CD4-positive, alpha-beta memory T cell (primary cell): ENCODE results near the gene THSD7A. TPM values are rescaled to one million over a fixed set of nuclear protein-coding genes. Genes with fewer than 3 reads are reported as not detected.

Source experiments
- CTCF ChIA-PET: fragments of 350-600 bp; sonication (Branson Sonifier 250); formaldehyde crosslinking; loops from one replicate; lab custom pipeline; 2021; ENCODE audit warnings: inconsistent platforms; ENCODE audit not compliant: partially characterized antibody; lab: Charles Lee
- POLR2A ChIA-PET: fragments of 350-600 bp; sonication (Branson Sonifier 250); formaldehyde crosslinking; loops from one replicate; lab custom pipeline; 2021; ENCODE audit not compliant: partially characterized antibody; lab: Charles Lee
- DNase-seq, 5 donors: peaks; one replicate each; pipeline versions ENCODE4 v3.0.0 to v3.0.0-alpha.2; 2020 to 2022; ENCODE audit warnings: mixed read lengths in 1 of 5
- H3K27ac ChIP-seq: one replicate; pipeline ENCODE4 v1.7.0; 2013; ENCODE audit warnings: low read depth, low read length
- H3K27me3 ChIP-seq: 2 replicates; pipeline ENCODE4 v1.7.0; 2013; ENCODE audit warnings: mild to moderate bottlenecking, low read length, moderate library complexity; ENCODE audit not compliant: insufficient read depth
- H3K36me3 ChIP-seq: 2 replicates; pipeline ENCODE4 v1.7.0; 2013; ENCODE audit warnings: mild to moderate bottlenecking, low read length, moderate library complexity; ENCODE audit not compliant: insufficient read depth
- H3K4me1 ChIP-seq: 2 replicates; pipeline ENCODE4 v1.7.0; 2013; ENCODE audit warnings: mild to moderate bottlenecking, low read length, moderate library complexity; ENCODE audit not compliant: insufficient read depth
- H3K4me3 ChIP-seq, 2 donors: one replicate each; pipeline ENCODE4 v1.7.0; 2013; ENCODE audit warnings: low read length in 2 of 2, mild to moderate bottlenecking in 1 of 2
- H3K9me3 ChIP-seq, 2 donors: one replicate each; pipeline ENCODE4 v1.7.0; 2013; ENCODE audit warnings: low read length in 2 of 2, control low read depth in 1 of 2; ENCODE audit not compliant: control insufficient read depth in 1 of 2
- H3K27ac Mint-ChIP-seq, 7 donors: one replicate each; pipeline ENCODE4 v1.8.0; 2020 to 2021; ENCODE audit warnings: mixed read lengths in 7 of 7, mild to moderate bottlenecking in 6 of 7, inconsistent platforms in 3 of 7, moderate library complexity in 3 of 7
- H3K27me3 Mint-ChIP-seq, 2 donors: one replicate each; pipeline ENCODE4 v1.8.0; 2020 to 2021; ENCODE audit warnings: mixed read lengths in 2 of 2
- H3K36me3 Mint-ChIP-seq, 2 donors: one replicate each; pipeline ENCODE4 v1.8.0; 2020 to 2021; ENCODE audit warnings: mixed read lengths in 2 of 2, inconsistent platforms in 1 of 2, mild to moderate bottlenecking in 1 of 2
- H3K4me1 Mint-ChIP-seq, 4 donors: one replicate each; pipeline ENCODE4 v1.8.0; 2020 to 2021; ENCODE audit warnings: mixed read lengths in 4 of 4, mild to moderate bottlenecking in 1 of 4
- H3K4me3 Mint-ChIP-seq, 8 donors: one replicate each; pipeline ENCODE4 v1.8.0; 2020 to 2021; ENCODE audit warnings: mixed read lengths in 8 of 8, mild to moderate bottlenecking in 7 of 8, moderate library complexity in 6 of 8, inconsistent platforms in 3 of 8
- H3K9me3 Mint-ChIP-seq, 8 donors: one replicate each; pipeline ENCODE4 v1.8.0; 2020 to 2021; ENCODE audit warnings: mixed read lengths in 8 of 8, mild to moderate bottlenecking in 5 of 8, inconsistent platforms in 3 of 8, moderate library complexity in 1 of 8
- intact Hi-C: fragments of 100-400 bp; cut with micrococcal nuclease; formaldehyde crosslinking; loops from one replicate; pipeline ENCODE4 v1.15.1; 2023
- polyA plus RNA-seq, 2 donors: library from polyadenylated mRNA; unstranded; fragments of 300-500 nt; fragmentation: Illumina TruSeq; gene quantifications; one replicate each; pipeline ENCODE4 v1.2.3, GENCODE V29; 2021
- total RNA-seq, 2 experiments: library from RNA; stranded (reverse); gene quantifications; one replicate each; pipeline ENCODE4 v1.2.3, GENCODE V29; 2021

The THSD7A gene
- total and polyA plus RNA-seq, 4 experiments from 2014 or later = not detected

- CTCF ChIA-PET = no interaction called here
- DNase-seq = no peak
- Mint-ChIP-seq H3K36me3 (no peaks in the 10 kb centered on the region), H3K4me1 (no peaks in the 10 kb centered on the region), H3K4me3 (no peak overlapping the region), H3K9me3 (peaks cover 0 to 9% (median 3%) of the 10 kb centered on the region in 8 donors), H3K27ac (no peak overlapping the region), H3K27me3 (no peaks in the 10 kb centered on the region)
- Histone ChIP-seq H3K27ac (no peak overlapping the region), H3K9me3 (no peaks in the 10 kb centered on the region), H3K4me3 (no peak overlapping the region), H3K36me3 (no peaks in the 10 kb centered on the region), H3K4me1 (no peaks in the 10 kb centered on the region), H3K27me3 (no peaks in the 10 kb centered on the region)
- intact Hi-C loops = no loop called here
- POLR2A ChIA-PET = no interaction called here
These were observed 226.2 kb downstream of the THSD7A start for GRCh38 chr7:11605749-11606148.

GRCh38 chr7:11604505-11604904 lies 227.5 kb downstream of the THSD7A start:
- H3K9me3 ChIP-seq = no peaks in the 10 kb centered on the region
- no peaks in the 10 kb centered on the region for H3K4me1 ChIP-seq
- H3K27me3 ChIP-seq = no peaks in the 10 kb centered on the region
- Mint-ChIP-seq H3K36me3 (no peaks in the 10 kb centered on the region), H3K27me3 (no peaks in the 10 kb centered on the region), H3K4me1 (no peaks in the 10 kb centered on the region), H3K4me3 (no peak overlapping the region), H3K27ac (no peak overlapping the region), H3K9me3 (peaks cover 0 to 9% (median 3%) of the 10 kb centered on the region in 8 donors)
- ChIA-PET CTCF (no interaction called here), POLR2A (no interaction called here)
- intact Hi-C loops = no loop called here
- H3K27ac ChIP-seq = no peak overlapping the region
- no peak overlapping the region for H3K4me3 ChIP-seq
- no peak for DNase-seq
- H3K36me3 ChIP-seq = no peaks in the 10 kb centered on the region

GRCh38 chr7:11601761-11602160 lies 230.2 kb downstream of the THSD7A start:
- H3K27ac Mint-ChIP-seq = no peak overlapping the region
- no peak overlapping the region for H3K4me3 Mint-ChIP-seq
- H3K4me1 ChIP-seq = no peaks in the 10 kb centered on the region
- no peak for DNase-seq
- H3K36me3 ChIP-seq = no peaks in the 10 kb centered on the region
- H3K4me1 Mint-ChIP-seq = no peaks in the 10 kb centered on the region
- peaks cover 0 to 9% (median 4%) of the 10 kb centered on the region in 8 donors for H3K9me3 Mint-ChIP-seq
- H3K9me3 ChIP-seq = no peaks in the 10 kb centered on the region
- no peaks in the 10 kb centered on the region for H3K36me3 Mint-ChIP-seq
- H3K4me3 ChIP-seq = no peak overlapping the region
- ChIA-PET CTCF (no interaction called here), POLR2A (no interaction called here)
- no peaks in the 10 kb centered on the region for H3K27me3 ChIP-seq
- intact Hi-C loops = no loop called here
- H3K27ac ChIP-seq = no peak overlapping the region
- H3K27me3 Mint-ChIP-seq = no peaks in the 10 kb centered on the region

GRCh38 chr7:11593322-11593721 lies 238.7 kb downstream of the THSD7A start:
- Histone ChIP-seq H3K36me3 (no peaks in the 10 kb centered on the region), H3K27me3 (no peaks in the 10 kb centered on the region), H3K9me3 (no peaks in the 10 kb centered on the region), H3K4me3 (no peak overlapping the region), H3K4me1 (no peaks in the 10 kb centered on the region), H3K27ac (no peak overlapping the region)
- DNase-seq = no peak
- Mint-ChIP-seq H3K36me3 (no peaks in the 10 kb centered on the region), H3K27me3 (no peaks in the 10 kb centered on the region), H3K4me1 (no peaks in the 10 kb centered on the region), H3K27ac (no peak overlapping the region), H3K4me3 (no peak overlapping the region), H3K9me3 (peaks cover 0 to 6% (median under 1%) of the 10 kb centered on the region in 8 donors)
- intact Hi-C loops = no loop called here
- ChIA-PET POLR2A (no interaction called here), CTCF (no interaction called here)

GRCh38 chr7:11592699-11593098 lies 239.3 kb downstream of the THSD7A start:
- intact Hi-C loops = no loop called here
- CTCF ChIA-PET = no interaction called here
- Histone ChIP-seq H3K4me3 (no peak overlapping the region), H3K36me3 (no peaks in the 10 kb centered on the region), H3K4me1 (no peaks in the 10 kb centered on the region), H3K27me3 (no peaks in the 10 kb centered on the region), H3K27ac (no peak overlapping the region), H3K9me3 (no peaks in the 10 kb centered on the region)
- POLR2A ChIA-PET = no interaction called here
- Mint-ChIP-seq H3K27me3 (no peaks in the 10 kb centered on the region), H3K36me3 (no peaks in the 10 kb centered on the region), H3K4me1 (no peaks in the 10 kb centered on the region), H3K27ac (no peak overlapping the region), H3K9me3 (peaks cover 0 to 6% (median 0%) of the 10 kb centered on the region in 8 donors), H3K4me3 (no peak overlapping the region)
- DNase-seq = no peak

- ChIA-PET POLR2A (no interaction called here), CTCF (no interaction called here)
- Histone ChIP-seq H3K27ac (no peak overlapping the region), H3K9me3 (no peaks in the 10 kb centered on the region), H3K4me1 (no peaks in the 10 kb centered on the region), H3K36me3 (no peaks in the 10 kb centered on the region), H3K27me3 (no peaks in the 10 kb centered on the region), H3K4me3 (no peak overlapping the region)
- Mint-ChIP-seq H3K36me3 (no peaks in the 10 kb centered on the region), H3K4me3 (no peak overlapping the region), H3K9me3 (peaks cover 0 to 6% (median 0%) of the 10 kb centered on the region in 8 donors), H3K4me1 (no peaks in the 10 kb centered on the region), H3K27me3 (no peaks in the 10 kb centered on the region), H3K27ac (no peak overlapping the region)
- intact Hi-C loops = no loop called here
- no peak for DNase-seq
These were observed 240.1 kb downstream of the THSD7A start for GRCh38 chr7:11591943-11592342.

GRCh38 chr7:11591055-11591633 lies 240.9 kb downstream of the THSD7A start:
- H3K36me3 Mint-ChIP-seq = no peaks in the 10 kb centered on the region
- H3K4me3 Mint-ChIP-seq = no peak overlapping the region
- Histone ChIP-seq H3K4me1 (no peaks in the 10 kb centered on the region), H3K27me3 (no peaks in the 10 kb centered on the region), H3K4me3 (no peak overlapping the region), H3K27ac (no peak overlapping the region), H3K9me3 (no peaks in the 10 kb centered on the region), H3K36me3 (no peaks in the 10 kb centered on the region)
- ChIA-PET CTCF (no interaction called here), POLR2A (no interaction called here)
- intact Hi-C loops = no loop called here
- no peak for DNase-seq
- peaks cover 0 to 5% (median 0%) of the 10 kb centered on the region in 8 donors for H3K9me3 Mint-ChIP-seq
- H3K4me1 Mint-ChIP-seq = no peaks in the 10 kb centered on the region
- H3K27ac Mint-ChIP-seq = no peak overlapping the region
- H3K27me3 Mint-ChIP-seq = no peaks in the 10 kb centered on the region

- no peaks in the 10 kb centered on the region for H3K4me1 Mint-ChIP-seq
- ChIA-PET POLR2A (no interaction called here), CTCF (no interaction called here)
- H3K4me3 ChIP-seq = no peak overlapping the region
- H3K9me3 ChIP-seq = no peaks in the 10 kb centered on the region
- no peak for DNase-seq
- no peaks in the 10 kb centered on the region for H3K27me3 ChIP-seq
- peaks cover 0 to 3% (median 0%) of the 10 kb centered on the region in 8 donors for H3K9me3 Mint-ChIP-seq
- no peaks in the 10 kb centered on the region for H3K36me3 ChIP-seq
- H3K4me1 ChIP-seq = no peaks in the 10 kb centered on the region
- no peak overlapping the region for H3K4me3 Mint-ChIP-seq
- intact Hi-C loops = no loop called here
- no peaks in the 10 kb centered on the region for H3K36me3 Mint-ChIP-seq
- no peaks in the 10 kb centered on the region for H3K27me3 Mint-ChIP-seq
- no peak overlapping the region for H3K27ac Mint-ChIP-seq
- no peak overlapping the region for H3K27ac ChIP-seq
These were observed 242.7 kb downstream of the THSD7A start for GRCh38 chr7:11589251-11589650.
